Liver (tissue), 9 donors: Measurements from ENCODE around the gene KLHL33. TPM values are rescaled to one million over a fixed set of nuclear protein-coding genes. Genes with fewer than 3 reads are reported as not detected.
A peak's percentile ranks its signal among the peaks of the same experiment; 100 is the strongest.

Experiments used
- DNase-seq: peaks from one replicate; pipeline ENCODE4 v3.0.0-alpha.2; 2017; ENCODE audit warnings: low spot score
- H3K27ac ChIP-seq, 2 donors: one replicate each; pipeline ENCODE4 v1.7.0; 2013; ENCODE audit warnings: inconsistent platforms in 2 of 2, low read length in 2 of 2, control low read depth in 1 of 2, low read depth in 1 of 2, mild to moderate bottlenecking in 1 of 2
- H3K27me3 ChIP-seq, 4 donors: one replicate each; pipeline versions ENCODE4 v1.6.1 to v1.7.0; 2013; ENCODE audit warnings: low read length in 3 of 4, inconsistent platforms in 1 of 4, mild to moderate bottlenecking in 1 of 4, moderate library complexity in 1 of 4; ENCODE audit not compliant: control insufficient read depth in 4 of 4, insufficient read depth in 4 of 4
- H3K36me3 ChIP-seq, 4 donors: one replicate each; pipeline versions ENCODE4 v1.6.1 to v1.7.0; 2013; ENCODE audit warnings: low read length in 3 of 4, mild to moderate bottlenecking in 3 of 4, low read depth in 1 of 4, moderate library complexity in 1 of 4; ENCODE audit not compliant: control insufficient read depth in 4 of 4, insufficient read depth in 3 of 4
- H3K4me1 ChIP-seq, 4 donors: one replicate each; pipeline versions ENCODE4 v1.6.1 to v1.7.0; 2013; ENCODE audit warnings: low read length in 3 of 4, mild to moderate bottlenecking in 3 of 4, moderate library complexity in 1 of 4; ENCODE audit not compliant: control insufficient read depth in 4 of 4, insufficient read depth in 4 of 4
- H3K4me3 ChIP-seq, 3 donors: one replicate each; pipeline versions ENCODE4 v1.6.1 to v1.7.0; 2013; ENCODE audit warnings: low read length in 3 of 3, control low read depth in 1 of 3, low read depth in 1 of 3, mild to moderate bottlenecking in 1 of 3
- H3K9ac ChIP-seq, 2 donors: one replicate each; pipeline ENCODE4 v1.7.0; 2013; ENCODE audit warnings: low read length in 2 of 2, mild to moderate bottlenecking in 2 of 2, moderate library complexity in 2 of 2, control low read depth in 1 of 2, low read depth in 1 of 2
- H3K9me3 ChIP-seq, 4 donors: one replicate each; pipeline versions ENCODE4 v1.6.1 to v1.7.0; 2013; ENCODE audit warnings: low read length in 3 of 4; ENCODE audit not compliant: control insufficient read depth in 4 of 4
- EGR1 ChIP-seq, 2 donors: IDR thresholded peaks; 2 replicates each; pipeline ENCODE4 v1.6.1; 2016 to 2018; ENCODE audit warnings: antibody characterized with exemption in 2 of 2, low read depth in 2 of 2
- FOXA1 ChIP-seq: IDR thresholded peaks from 2 replicates; pipeline ENCODE4 v1.6.1; 2016; ENCODE audit warnings: antibody characterized with exemption
- FOXA2 ChIP-seq: IDR thresholded peaks from 2 replicates; pipeline ENCODE4 v1.6.1; 2016; ENCODE audit warnings: antibody characterized with exemption
- GABPA ChIP-seq, 2 donors: IDR thresholded peaks in 1 of 2; conservative IDR thresholded peaks in 1 of 2; 2 replicates each; pipeline ENCODE4 v1.6.1; 2016; ENCODE audit warnings: antibody characterized with exemption in 2 of 2, mild to moderate bottlenecking in 1 of 2, moderate library complexity in 1 of 2
- HNF4A ChIP-seq, 2 donors: conservative IDR thresholded peaks; 2 replicates each; pipeline ENCODE4 v1.6.1; 2016; ENCODE audit warnings: antibody characterized with exemption in 2 of 2, mild to moderate bottlenecking in 2 of 2
- JUND ChIP-seq, 2 donors: IDR thresholded peaks; 2 replicates each; pipeline ENCODE4 v1.6.1; 2016; ENCODE audit warnings: antibody characterized with exemption in 2 of 2
- NR2F2 ChIP-seq: IDR thresholded peaks from 2 replicates; pipeline ENCODE4 v1.6.1; 2016; ENCODE audit warnings: antibody characterized with exemption
- RAD21 ChIP-seq, 2 donors: IDR thresholded peaks; 2 replicates each; pipeline ENCODE4 v1.6.1; 2016; ENCODE audit warnings: antibody characterized with exemption in 2 of 2, mild to moderate bottlenecking in 2 of 2
- REST ChIP-seq: IDR thresholded peaks from 2 replicates; pipeline ENCODE4 v1.6.1; 2016; ENCODE audit warnings: antibody characterized with exemption, mild to moderate bottlenecking
- RXRA ChIP-seq, 2 donors: IDR thresholded peaks; 2 replicates each; pipeline ENCODE4 v1.6.1; 2017 to 2018; ENCODE audit warnings: antibody characterized with exemption in 2 of 2, mild to moderate bottlenecking in 1 of 2
- SP1 ChIP-seq: IDR thresholded peaks from 2 replicates; pipeline ENCODE4 v1.6.1; 2018; ENCODE audit warnings: antibody characterized with exemption, mild to moderate bottlenecking
- TAF1 ChIP-seq: conservative IDR thresholded peaks from 2 replicates; pipeline ENCODE4 v1.6.1; 2016; ENCODE audit warnings: antibody characterized with exemption, mild to moderate bottlenecking
- YY1 ChIP-seq: IDR thresholded peaks from 2 replicates; pipeline ENCODE4 v1.6.1; 2016; ENCODE audit warnings: antibody characterized with exemption, mild to moderate bottlenecking
- ZBTB33 ChIP-seq: IDR thresholded peaks from 2 replicates; pipeline ENCODE4 v1.6.1; 2016; ENCODE audit warnings: antibody characterized with exemption
- WGBS: extraction: QIAGEN DNeasy Blood & Tissue Kit; methylation state at CpG from one replicate; pipeline ENCODE4 v1.1.7; 2013; 5-methylcytosine and 5-hydroxymethylcytosine counted together
- polyA plus RNA-seq, 2 donors: library from polyadenylated mRNA; stranded (reverse) in 1 of 2; unstranded in 1 of 2; fragments of 200-250 nt in 1 of 2; fragments of >200 nt in 1 of 2; fragmentation: Nextera tagmentation in 1 of 2; extraction: Ambion mirVana in 1 of 2; gene quantifications; one replicate each; pipeline versions ENCODE4 v1.2.1 to v1.2.3, GENCODE V29; 2013 to 2015
- total RNA-seq, 2 donors: library from RNA; depleted of rRNA; stranded (reverse); fragments of >200 nt; gene quantifications; one replicate each; pipeline ENCODE4 v1.2.3, GENCODE V29; 2014
- donor health status: healthy.
- donor health status: healthy.
- donor health status: healthy.
- donor health status: healthy.
- donor health status: healthy.

KLHL33 gene
- total and polyA plus RNA-seq, 4 donors = 0.06 to 0.23 (median 0.15) TPM

GRCh38 chr14:20412411-20412810, 23.6 kb downstream of the KLHL33 start:
- TF ChIP-seq RAD21 (IDR thresholded peaks at IDR 0.05) = no peak
- no peak for TF ChIP-seq ZBTB33
- no peak for TF ChIP-seq SP1
- no peak for TF ChIP-seq JUND (IDR thresholded peaks at IDR 0.05)
- TF ChIP-seq FOXA1 = no peak
- TF ChIP-seq YY1 = no peak
- no peak overlapping the region for H3K9ac ChIP-seq
- 5% methylated on average over 7 of the region's 7 CpGs for WGBS
- DNase-seq = no peak
- peaks cover 5 to 9% (median 6%) of the 10 kb centered on the region in 4 donors for H3K36me3 ChIP-seq
- peak overlapping the region; percentile 78 to 92 for H3K27ac ChIP-seq
- H3K4me3 ChIP-seq = peak overlapping the region in 2 of 3 donors; percentile 71 to 76
- H3K4me1 ChIP-seq = peaks cover 0 to 14% (median 8%) of the 10 kb centered on the region in 4 donors
- H3K27me3 ChIP-seq = no peaks in the 10 kb centered on the region
- H3K9me3 ChIP-seq = no peaks in the 10 kb centered on the region

- H3K27ac ChIP-seq = no peak overlapping the region
- no peaks in the 10 kb centered on the region for H3K9me3 ChIP-seq
- no peak for DNase-seq
- H3K27me3 ChIP-seq = no peaks in the 10 kb centered on the region
- H3K4me3 ChIP-seq = no peak overlapping the region
- H3K36me3 ChIP-seq = peaks cover 9 to 30% (median 20%) of the 10 kb centered on the region in 4 donors
- 93% methylated on average over 2 of the region's 2 CpGs for WGBS
- H3K4me1 ChIP-seq = peaks cover 0 to 14% (median 8%) of the 10 kb centered on the region in 4 donors
- no peak overlapping the region for H3K9ac ChIP-seq
- TF ChIP-seq NR2F2 (no peak), RAD21 (IDR thresholded peaks at IDR 0.05) (no peak), GABPA (IDR thresholded peaks at IDR 0.05 in 1 of 2, conservative IDR thresholded peaks at IDR 0.05 in 1 of 2) (no peak)
Measured at GRCh38 chr14:20409226-20409625, 26.7 kb downstream of the KLHL33 start.

GRCh38 chr14:20403521-20403920, 32.4 kb downstream of the KLHL33 start:
- H3K27me3 ChIP-seq = no peaks in the 10 kb centered on the region
- H3K36me3 ChIP-seq = peaks cover 18 to 47% (median 39%) of the 10 kb centered on the region in 4 donors
- DNase-seq = no peak
- H3K4me3 ChIP-seq = no peak overlapping the region
- TF ChIP-seq RXRA (IDR thresholded peaks at IDR 0.05) (no peak), YY1 (no peak), JUND (IDR thresholded peaks at IDR 0.05) (no peak), NR2F2 (no peak), EGR1 (IDR thresholded peaks at IDR 0.05; ENCODE audit: low read depth in 2 of 2) (no peak), FOXA2 (no peak), REST (no peak), HNF4A (conservative IDR thresholded peaks at IDR 0.05) (no peak), SP1 (no peak), GABPA (IDR thresholded peaks at IDR 0.05 in 1 of 2, conservative IDR thresholded peaks at IDR 0.05 in 1 of 2) (no peak), TAF1 (no peak)
- H3K9ac ChIP-seq = no peak overlapping the region
- no peaks in the 10 kb centered on the region for H3K4me1 ChIP-seq
- H3K9me3 ChIP-seq = no peaks in the 10 kb centered on the region
- no peak overlapping the region for H3K27ac ChIP-seq
- 97% methylated on average over 11 of the region's 11 CpGs for WGBS
